DND-41 (cell line): ENCODE results near the gene SAMD5.

Experiments
- EZH2 ChIP-seq: IDR thresholded peaks from 3 replicates; pipeline ENCODE4 v1.6.1; 2012; ENCODE audit warnings: borderline replicate concordance, low read depth, mild to moderate bottlenecking, moderate library complexity, low read length, inconsistent platforms; ENCODE audit not compliant: severe bottlenecking
- TF ChIP-seq, protein P1 (sequence below): IDR thresholded peaks from 2 replicates; pipeline ENCODE4 v1.5.1; 2012; ENCODE audit warnings: borderline replicate concordance, low read length, moderate library complexity, mild to moderate bottlenecking; ENCODE audit not compliant: poor library complexity, severe bottlenecking; ENCODE audit errors: extremely low read depth

DNA sequence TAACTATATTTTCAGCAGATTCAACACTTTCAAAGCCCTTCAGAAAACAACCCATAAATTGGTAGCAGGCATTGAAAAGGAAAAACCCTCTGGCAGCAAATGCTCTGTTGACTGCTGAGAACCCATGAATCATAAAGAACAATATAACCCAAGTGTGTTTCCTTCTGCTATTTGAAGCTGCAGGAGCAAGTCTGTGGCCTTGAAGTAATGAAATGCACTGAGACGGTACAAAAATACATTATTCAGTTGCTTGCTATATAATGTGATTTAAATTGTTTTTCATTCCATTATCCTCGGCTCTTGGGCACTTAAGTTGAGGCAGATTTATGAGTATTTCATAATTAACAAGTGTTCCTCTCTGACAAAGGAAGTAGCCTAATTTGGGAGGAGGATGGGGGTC, 40.6 kb upstream of the SAMD5 start:
- TF ChIP-seq, protein P1, sequence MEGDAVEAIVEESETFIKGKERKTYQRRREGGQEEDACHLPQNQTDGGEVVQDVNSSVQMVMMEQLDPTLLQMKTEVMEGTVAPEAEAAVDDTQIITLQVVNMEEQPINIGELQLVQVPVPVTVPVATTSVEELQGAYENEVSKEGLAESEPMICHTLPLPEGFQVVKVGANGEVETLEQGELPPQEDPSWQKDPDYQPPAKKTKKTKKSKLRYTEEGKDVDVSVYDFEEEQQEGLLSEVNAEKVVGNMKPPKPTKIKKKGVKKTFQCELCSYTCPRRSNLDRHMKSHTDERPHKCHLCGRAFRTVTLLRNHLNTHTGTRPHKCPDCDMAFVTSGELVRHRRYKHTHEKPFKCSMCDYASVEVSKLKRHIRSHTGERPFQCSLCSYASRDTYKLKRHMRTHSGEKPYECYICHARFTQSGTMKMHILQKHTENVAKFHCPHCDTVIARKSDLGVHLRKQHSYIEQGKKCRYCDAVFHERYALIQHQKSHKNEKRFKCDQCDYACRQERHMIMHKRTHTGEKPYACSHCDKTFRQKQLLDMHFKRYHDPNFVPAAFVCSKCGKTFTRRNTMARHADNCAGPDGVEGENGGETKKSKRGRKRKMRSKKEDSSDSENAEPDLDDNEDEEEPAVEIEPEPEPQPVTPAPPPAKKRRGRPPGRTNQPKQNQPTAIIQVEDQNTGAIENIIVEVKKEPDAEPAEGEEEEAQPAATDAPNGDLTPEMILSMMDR: no peak
- TF ChIP-seq EZH2: no peak
